Brain microvascular endothelial cell (primary cell): ENCODE data around the gene MAP6D1.

ENCODE experiments used
- DNase-seq: peaks from one replicate; pipeline ENCODE4 v3.0.0-alpha.2; 2020
- H3K27ac ChIP-seq: fragments of 250-450 bp; sonication (Bioruptor Pico); 2 replicates; pipeline ENCODE4 v1.5.1; 2020; ENCODE audit warnings: mild to moderate bottlenecking, moderate library complexity
- H3K27me3 ChIP-seq: fragments of 250-450 bp; sonication (Bioruptor Pico); replicated peaks from 2 replicates; pipeline ENCODE4 v1.5.1; 2020; ENCODE audit warnings: mild to moderate bottlenecking
- H3K36me3 ChIP-seq: fragments of 250-450 bp; sonication (Bioruptor Pico); replicated peaks from 2 replicates; pipeline ENCODE4 v1.5.1; 2020; ENCODE audit warnings: mild to moderate bottlenecking
- H3K4me3 ChIP-seq: 2 replicates; pipeline ENCODE4 v1.5.1; 2011; ENCODE audit warnings: low read depth, mild to moderate bottlenecking, control low read depth, low read length, moderate library complexity
- CTCF ChIP-seq: IDR thresholded peaks from 2 replicates; pipeline ENCODE4 v1.5.1; 2011; ENCODE audit warnings: low read depth, mild to moderate bottlenecking, moderate library complexity, low read length, control low read depth, inconsistent platforms; ENCODE audit errors: missing control alignments
- in situ Hi-C: cut with HindIII; loops from 2 replicates; pipeline ENCODE4 v1.10.0; 2017; ENCODE audit warnings: low sequenced_read_pairs, low pct_ligation_motif_present

MAP6D1 gene

GRCh38 chr3:183828538-183828870, 3.1 kb upstream of the MAP6D1 start:
- H3K27me3 ChIP-seq, result no peaks in the 10 kb centered on the region
- H3K27ac ChIP-seq, result no peak overlapping the region
- no peak overlapping the region for H3K4me3 ChIP-seq
- in situ Hi-C loops, result no loop called here
- peaks cover 19% of the 10 kb centered on the region for H3K36me3 ChIP-seq
- no peak for TF ChIP-seq CTCF
- no peak for DNase-seq

GRCh38 chr3:183827809-183828537, 2.6 kb upstream of the MAP6D1 start:
- Histone ChIP-seq H3K4me3 (no peak overlapping the region), H3K27ac (no peak overlapping the region), H3K27me3 (no peaks in the 10 kb centered on the region), H3K36me3 (peaks cover 17% of the 10 kb centered on the region)
- in situ Hi-C loops, result no loop called here
- DNase-seq, result no peak
- TF ChIP-seq CTCF, result no peak

GRCh38 chr3:183826448-183827250, 1.3 kb upstream of the MAP6D1 start:
- Histone ChIP-seq H3K27me3 (no peaks in the 10 kb centered on the region), H3K27ac (no peak overlapping the region), H3K36me3 (peaks cover 14% of the 10 kb centered on the region), H3K4me3 (no peak overlapping the region)
- TF ChIP-seq CTCF, result no peak
- in situ Hi-C loops, result no loop called here
- no peak for DNase-seq

GRCh38 chr3:183824761-183825455, 469 bp downstream of the MAP6D1 start:
- no peak for TF ChIP-seq CTCF
- no peak overlapping the region for H3K27ac ChIP-seq
- in situ Hi-C loops, result no loop called here

GRCh38 chr3:183823963-183824362, 1.4 kb downstream of the MAP6D1 start:
- Histone ChIP-seq H3K27ac (no peak overlapping the region), H3K4me3 (no peak overlapping the region), H3K36me3 (no peaks in the 10 kb centered on the region), H3K27me3 (no peaks in the 10 kb centered on the region)
- in situ Hi-C loops, result no loop called here
- no peak for TF ChIP-seq CTCF
- no peak for DNase-seq

More at GRCh38 chr3:183824761-183825455, 469 bp downstream of the MAP6D1 start:
- H3K4me3 ChIP-seq, result peak overlapping the region; percentile 68
- H3K36me3 ChIP-seq, result peaks cover 8% of the 10 kb centered on the region
- no peaks in the 10 kb centered on the region for H3K27me3 ChIP-seq
- DNase-seq, result no peak
